GM23248 (cell line): ENCODE measurements around the gene EFNB2. TPM values are rescaled to one million over a fixed set of nuclear protein-coding genes. Genes with fewer than 3 reads are reported as not detected.

Experiments used
- DNase-seq: peaks from one replicate; pipeline ENCODE4 v3.0.0-alpha.2; 2015
- H2AFZ ChIP-seq: fragments of 200-600 bp; sonication (generic); 2 replicates; pipeline ENCODE4 v1.6.1; 2016; ENCODE audit warnings: antibody characterized with exemption
- H3F3A ChIP-seq: fragments of 200-600 bp; sonication (generic); 2 replicates; pipeline ENCODE4 v1.6.1; 2016; ENCODE audit warnings: mild to moderate bottlenecking, antibody characterized with exemption, mixed run types; ENCODE audit not compliant: insufficient read depth
- H3K27ac ChIP-seq: fragments of 200-600 bp; sonication (generic); 2 replicates; pipeline ENCODE4 v1.5.1; 2016; ENCODE audit warnings: mild to moderate bottlenecking
- H3K27me3 ChIP-seq: fragments of 200-600 bp; sonication (generic); replicated peaks from 2 replicates; pipeline ENCODE4 v1.6.1; 2016; ENCODE audit warnings: mild to moderate bottlenecking; ENCODE audit not compliant: insufficient read depth
- H3K36me3 ChIP-seq: fragments of 200-600 bp; sonication (generic); 2 replicates; pipeline ENCODE4 v1.6.1; 2016; ENCODE audit warnings: low read depth, mild to moderate bottlenecking
- H3K4me1 ChIP-seq: fragments of 200-600 bp; sonication (generic); 2 replicates; pipeline ENCODE4 v1.6.1; 2016; ENCODE audit warnings: mild to moderate bottlenecking; ENCODE audit not compliant: insufficient read depth
- H3K4me2 ChIP-seq: fragments of 200-600 bp; sonication (generic); one replicate; pipeline ENCODE4 v1.6.1; 2016; ENCODE audit warnings: mild to moderate bottlenecking; ENCODE audit not compliant: unreplicated experiment
- H3K4me3 ChIP-seq: fragments of 200-600 bp; sonication (generic); 2 replicates; pipeline ENCODE4 v1.5.1; 2016; ENCODE audit warnings: mild to moderate bottlenecking
- H3K79me2 ChIP-seq: fragments of 200-600 bp; sonication (generic); 2 replicates; pipeline ENCODE4 v1.6.1; 2016; ENCODE audit warnings: mild to moderate bottlenecking; ENCODE audit not compliant: insufficient read depth
- H3K9ac ChIP-seq: fragments of 200-600 bp; sonication (generic); 2 replicates; pipeline ENCODE4 v1.6.1; 2016; ENCODE audit warnings: mild to moderate bottlenecking
- H3K9me2 ChIP-seq: fragments of 200-600 bp; sonication (generic); 2 replicates; pipeline ENCODE4 v1.6.1; 2016; ENCODE audit warnings: mixed run types, mild to moderate bottlenecking, moderate library complexity; ENCODE audit not compliant: insufficient read depth
- H3K9me3 ChIP-seq: fragments of 200-600 bp; sonication (generic); one replicate; pipeline ENCODE4 v1.6.1; 2017; ENCODE audit warnings: low read depth
- H4K20me1 ChIP-seq: fragments of 200-600 bp; sonication (generic); 2 replicates; pipeline ENCODE4 v1.6.0; 2016; ENCODE audit not compliant: insufficient read depth
- EZH2 ChIP-seq: fragments of 200-600 bp; sonication (generic); IDR thresholded peaks from 2 replicates; pipeline ENCODE4 v1.6.1; 2018; ENCODE audit warnings: antibody characterized with exemption, mild to moderate bottlenecking; ENCODE audit not compliant: insufficient read depth, poor library complexity, severe bottlenecking
- EZH2phosphoT487 ChIP-seq: fragments of 200-600 bp; sonication (generic); IDR thresholded peaks from 2 replicates; pipeline ENCODE4 v1.6.1; 2018; ENCODE audit warnings: antibody characterized with exemption, moderate library complexity, mild to moderate bottlenecking, low read depth; ENCODE audit not compliant: insufficient read depth
- WGBS, 2 experiments: methylation state at CpG; one replicate each; pipeline ENCODE4 v1.1.6; 2015 to 2017; ENCODE audit warnings: low lambda C conversion rate in 2 of 2, low coverage in 1 of 2; ENCODE audit errors: missing lambda C conversion rate in 2 of 2; 5-methylcytosine and 5-hydroxymethylcytosine counted together
- in situ Hi-C: fragments of 300-500 bp; cut with MboI; formaldehyde crosslinking; loops from 2 replicates; pipeline ENCODE4 v1.15.0; 2020
- polyA plus RNA-seq: library from polyadenylated mRNA; unstranded; fragments of >200 nt; fragmentation: Nextera tagmentation; extraction: Ambion mirVana; gene quantifications from 2 replicates; pipeline ENCODE4 v1.2.1, GENCODE V29; 2016
- total RNA-seq: library from RNA; depleted of rRNA; stranded (reverse); fragments of >200 nt; shearing (Covaris generic); gene quantifications from 2 replicates; pipeline ENCODE4 v1.2.3, GENCODE V29; 2014

The EFNB2 gene
- total and polyA plus RNA-seq, 2 experiments from 2014 or later, result 0.06 to 0.43 TPM

DNA sequence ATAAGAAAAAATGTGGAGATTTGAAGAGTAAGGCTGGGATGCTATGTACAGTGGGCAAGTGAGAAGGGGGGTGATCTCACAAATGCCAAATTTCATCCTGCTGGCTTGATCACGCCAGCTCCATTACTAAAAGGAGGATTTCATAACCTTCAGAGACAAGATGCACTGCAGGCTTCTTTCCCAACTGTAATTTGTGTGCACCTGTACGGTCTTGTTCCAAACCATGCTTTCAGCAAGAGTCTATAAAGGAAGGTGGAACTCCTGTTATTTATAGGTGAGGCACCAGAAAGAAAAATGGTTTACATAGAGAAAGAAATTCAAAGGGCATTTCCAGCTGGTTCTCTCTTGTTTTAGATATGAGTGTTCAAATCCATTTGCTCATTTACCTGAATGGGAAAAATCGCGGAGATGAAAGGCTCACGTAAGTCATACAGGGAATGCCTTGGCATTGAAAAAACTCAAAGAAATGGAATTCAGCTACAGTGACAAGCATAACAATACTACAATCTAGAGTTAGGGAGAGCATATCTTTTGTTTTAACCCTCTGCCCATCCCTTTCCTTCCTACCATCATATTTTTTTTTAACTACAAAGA, 13.3 kb downstream of the EFNB2 start:
- no peaks in the 10 kb centered on the region for H3K4me1 ChIP-seq
- no peak overlapping the region for H3K4me2 ChIP-seq
- DNase-seq, result no peak
- no peak overlapping the region for H3K4me3 ChIP-seq
- WGBS, 2 experiments, result 85 to 91% methylated on average over 5 of the region's 5 CpGs
- no peaks in the 10 kb centered on the region for H4K20me1 ChIP-seq
- no peak for TF ChIP-seq EZH2phosphoT487
- TF ChIP-seq EZH2, result no peak
- H3K9ac ChIP-seq, result no peak overlapping the region
- no peaks in the 10 kb centered on the region for H3K9me2 ChIP-seq
- no peak overlapping the region for H3K27ac ChIP-seq
- no peaks in the 10 kb centered on the region for H3F3A ChIP-seq
- H2AFZ ChIP-seq, result no peak overlapping the region
- no peaks in the 10 kb centered on the region for H3K9me3 ChIP-seq
- in situ Hi-C loops, result loop anchor here (10.0 kb wide), 1 partner anchor 447 kb away; no protein-coding TSS in a partner anchor
- H3K36me3 ChIP-seq, result no peaks in the 10 kb centered on the region
- H3K79me2 ChIP-seq, result no peaks in the 10 kb centered on the region
- H3K27me3 ChIP-seq, result no peaks in the 10 kb centered on the region

DNA sequence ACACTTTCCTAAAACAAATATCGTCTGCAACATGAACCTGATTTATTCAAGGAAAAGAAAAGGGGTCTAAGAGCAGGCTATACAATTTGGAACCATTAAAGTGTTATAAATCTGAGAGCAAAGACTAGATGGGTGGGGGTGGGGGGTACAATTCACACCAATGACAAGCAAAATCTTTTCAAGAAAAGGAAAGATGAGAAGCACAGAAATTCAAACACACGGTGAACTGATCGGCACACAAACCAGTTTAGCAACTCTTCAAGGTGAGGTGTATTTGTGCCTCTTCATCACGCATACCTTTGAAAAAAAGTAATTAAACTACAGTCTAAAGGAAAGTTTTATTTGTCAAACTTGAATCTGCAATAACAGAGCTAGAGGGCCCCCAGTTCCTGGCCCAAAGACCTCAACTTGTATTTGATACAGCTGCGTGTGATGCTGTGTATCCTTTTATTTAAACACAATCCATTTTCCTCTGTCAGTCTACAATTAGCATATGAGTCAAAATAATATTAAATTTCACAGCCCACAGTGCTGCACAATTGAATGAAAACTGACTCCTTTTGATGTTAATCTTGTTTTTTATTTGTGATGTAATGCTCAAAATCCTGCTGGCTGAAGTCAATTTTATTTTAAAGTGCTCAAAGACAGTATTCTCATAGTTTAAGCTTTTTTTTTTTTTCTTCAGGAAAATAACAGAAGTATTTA, 14.2 kb downstream of the EFNB2 start:
- Histone ChIP-seq H3K4me3 (no peak overlapping the region), H3K9ac (no peak overlapping the region), H3K27me3 (no peaks in the 10 kb centered on the region), H3K4me1 (no peaks in the 10 kb centered on the region), H3K4me2 (no peak overlapping the region), H3K79me2 (no peaks in the 10 kb centered on the region), H3K9me3 (no peaks in the 10 kb centered on the region), H3F3A (no peaks in the 10 kb centered on the region), H3K9me2 (no peaks in the 10 kb centered on the region), H3K36me3 (no peaks in the 10 kb centered on the region), H2AFZ (no peak overlapping the region), H4K20me1 (no peaks in the 10 kb centered on the region), H3K27ac (no peak overlapping the region)
- TF ChIP-seq EZH2 (no peak), EZH2phosphoT487 (no peak)
- 79 to 81% methylated on average over 5 of the region's 5 CpGs for WGBS, 2 experiments
- in situ Hi-C loops, result loop anchor here (10.0 kb wide), 1 partner anchor 446 kb away; no protein-coding TSS in a partner anchor
- DNase-seq, result no peak

DNA sequence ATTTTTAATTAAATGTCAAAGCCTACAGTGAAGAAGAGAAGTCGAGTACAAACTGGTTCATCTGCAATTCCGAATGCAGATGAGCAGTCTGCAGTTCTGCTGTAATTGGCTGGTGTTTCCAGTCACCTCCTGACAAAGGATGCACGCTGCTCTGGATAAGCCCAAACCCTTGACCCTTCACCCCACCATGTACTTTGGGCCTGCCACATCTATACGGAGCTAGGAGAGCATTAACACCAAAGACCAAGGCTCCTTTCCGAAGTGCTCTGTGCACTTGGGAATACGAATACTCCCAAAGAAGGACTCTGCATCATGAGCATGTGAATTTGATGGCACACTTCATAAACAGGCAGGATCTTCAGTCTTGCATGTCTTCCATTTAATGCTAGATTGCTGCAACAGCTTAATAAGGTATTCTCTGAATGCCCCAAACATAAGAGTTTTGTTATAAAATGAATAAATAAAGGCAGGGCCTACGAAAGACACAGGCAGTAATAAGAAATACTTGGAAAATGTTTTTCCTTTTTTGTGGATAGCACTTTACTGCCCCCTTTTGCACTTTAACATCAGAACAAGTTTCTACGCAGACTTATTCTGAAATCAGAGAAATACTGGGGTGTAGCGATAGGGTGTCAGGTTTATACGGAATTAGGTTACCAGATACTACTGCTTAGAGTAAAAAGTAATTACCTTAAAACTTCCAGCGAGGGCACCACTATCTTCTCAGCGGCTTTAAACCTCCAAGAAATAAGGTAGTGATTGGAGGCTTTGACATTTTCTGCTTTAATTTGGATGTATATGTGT, 15.0 kb downstream of the EFNB2 start:
- Histone ChIP-seq H4K20me1 (no peaks in the 10 kb centered on the region), H3K27me3 (no peaks in the 10 kb centered on the region), H3K9me3 (no peaks in the 10 kb centered on the region), H3K36me3 (no peaks in the 10 kb centered on the region), H3K4me1 (no peaks in the 10 kb centered on the region), H3F3A (no peaks in the 10 kb centered on the region), H2AFZ (no peak overlapping the region), H3K4me3 (no peak overlapping the region), H3K9ac (no peak overlapping the region), H3K79me2 (no peaks in the 10 kb centered on the region), H3K9me2 (no peaks in the 10 kb centered on the region), H3K27ac (no peak overlapping the region), H3K4me2 (no peak overlapping the region)
- 75 to 80% methylated on average over 12 of the region's 12 CpGs for WGBS, 2 experiments
- DNase-seq, result peak; percentile 47
- TF ChIP-seq EZH2, result no peak
- no peak for TF ChIP-seq EZH2phosphoT487
- in situ Hi-C loops, result loop anchor here (10.0 kb wide), 1 partner anchor 446 kb away; no protein-coding TSS in a partner anchor

DNA sequence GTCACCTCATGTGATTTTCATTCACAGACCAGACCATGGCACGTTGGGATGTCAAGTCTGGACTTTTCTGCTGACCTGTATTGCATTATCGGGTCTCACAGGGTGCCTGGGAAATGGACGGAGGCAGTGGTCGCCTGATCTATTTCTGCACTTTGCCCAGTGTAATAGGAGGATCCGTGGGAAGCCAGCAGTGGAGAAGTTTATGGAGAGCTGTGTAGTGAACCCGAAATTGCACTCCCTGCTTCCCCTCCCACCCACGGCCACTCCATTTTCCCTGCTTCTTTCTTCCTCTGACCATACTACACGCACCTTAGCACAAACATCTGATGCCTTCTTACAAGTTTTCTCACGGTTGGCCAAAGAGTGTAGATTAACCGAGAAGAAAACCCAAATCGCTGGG, 16.9 kb downstream of the EFNB2 start:
- Histone ChIP-seq H4K20me1 (no peaks in the 10 kb centered on the region), H2AFZ (no peak overlapping the region), H3K27me3 (no peaks in the 10 kb centered on the region), H3K9me2 (no peaks in the 10 kb centered on the region), H3K4me3 (no peak overlapping the region), H3K9me3 (no peaks in the 10 kb centered on the region), H3K4me1 (no peaks in the 10 kb centered on the region), H3K36me3 (no peaks in the 10 kb centered on the region), H3K27ac (no peak overlapping the region), H3F3A (no peaks in the 10 kb centered on the region), H3K79me2 (no peaks in the 10 kb centered on the region), H3K4me2 (no peak overlapping the region), H3K9ac (no peak overlapping the region)
- in situ Hi-C loops, result no loop called here
- 86 to 92% methylated on average over 11 of the region's 11 CpGs for WGBS, 2 experiments
- TF ChIP-seq EZH2phosphoT487 (no peak), EZH2 (no peak)
- DNase-seq, result no peak
